GM23338 (cell line): ENCODE measurements around the gene IL24. TPM values are rescaled to one million over a fixed set of nuclear protein-coding genes. Genes with fewer than 3 reads are reported as not detected.

ENCODE experiments used
- ATAC-seq: fragments of 200-7000 bp; cut with Tn5 transposase; 3 replicates; pipeline ENCODE4 v1.9.1; 2020
- DNase-seq: peaks from one replicate; pipeline ENCODE4 v3.0.0-alpha.2; 2015; ENCODE audit warnings: low spot score
- H2AFZ ChIP-seq: fragments of 200-600 bp; sonication (generic); 2 replicates; pipeline ENCODE4 v1.8.0; 2016; ENCODE audit warnings: antibody characterized with exemption, mild to moderate bottlenecking, moderate library complexity
- H3F3A ChIP-seq: fragments of 200-600 bp; sonication (generic); replicated peaks from 2 replicates; pipeline ENCODE4 v1.8.0; 2017; ENCODE audit warnings: antibody characterized with exemption, mixed run types, low read depth
- H3K27ac ChIP-seq: fragments of 200-600 bp; sonication (generic); 2 replicates; pipeline ENCODE4 v1.6.1; 2016; ENCODE audit warnings: low read depth
- H3K27me3 ChIP-seq: fragments of 200-600 bp; sonication (generic); 2 replicates; pipeline ENCODE4 v1.8.0; 2016; ENCODE audit warnings: mild to moderate bottlenecking, mixed run types, moderate library complexity; ENCODE audit not compliant: insufficient read depth
- H3K36me3 ChIP-seq: fragments of 200-600 bp; sonication (generic); 2 replicates; pipeline ENCODE4 v1.8.0; 2016; ENCODE audit warnings: mild to moderate bottlenecking; ENCODE audit not compliant: insufficient read depth
- H3K4me1 ChIP-seq: fragments of 200-600 bp; sonication (generic); 2 replicates; pipeline ENCODE4 v1.8.0; 2016; ENCODE audit warnings: mild to moderate bottlenecking, moderate library complexity; ENCODE audit not compliant: insufficient read depth
- H3K4me2 ChIP-seq: fragments of 200-600 bp; sonication (generic); 2 replicates; pipeline ENCODE4 v1.7.1; 2017; ENCODE audit warnings: mixed run types
- H3K4me3 ChIP-seq: fragments of 200-600 bp; sonication (generic); 2 replicates; pipeline ENCODE4 v1.6.1; 2016; ENCODE audit warnings: mixed run types
- H3K79me2 ChIP-seq: fragments of 200-600 bp; sonication (generic); replicated peaks from 2 replicates; pipeline ENCODE4 v1.8.0; 2017; ENCODE audit warnings: mild to moderate bottlenecking; ENCODE audit not compliant: insufficient read depth
- H3K9me2 ChIP-seq: fragments of 200-600 bp; sonication (generic); 2 replicates; pipeline ENCODE4 v1.8.0; 2017; ENCODE audit not compliant: insufficient read depth
- H4K20me1 ChIP-seq: fragments of 200-600 bp; sonication (generic); replicated peaks from 2 replicates; pipeline ENCODE4 v1.8.0; 2017; ENCODE audit warnings: mild to moderate bottlenecking; ENCODE audit not compliant: insufficient read depth
- H3K27ac Mint-ChIP-seq: 2 replicates; pipeline ENCODE4 v1.8.0; 2020; ENCODE audit warnings: inconsistent platforms, mild to moderate bottlenecking, moderate library complexity, mixed read lengths
- H3K27me3 Mint-ChIP-seq: 3 replicates; pipeline ENCODE4 v1.8.0; 2022; ENCODE audit warnings: low read depth, mild to moderate bottlenecking, moderate library complexity, mixed read lengths, inconsistent platforms; ENCODE audit not compliant: insufficient read depth, poor library complexity
- H3K36me3 Mint-ChIP-seq: 3 replicates; pipeline ENCODE4 v1.8.0; 2021; ENCODE audit warnings: low read depth, mild to moderate bottlenecking, inconsistent platforms, moderate library complexity, mixed read lengths
- H3K4me1 Mint-ChIP-seq: 3 replicates; pipeline ENCODE4 v1.8.0; 2020; ENCODE audit warnings: mild to moderate bottlenecking, inconsistent platforms, mixed read lengths
- H3K4me3 Mint-ChIP-seq: 3 replicates; pipeline ENCODE4 v1.8.0; 2021; ENCODE audit warnings: moderate library complexity, mild to moderate bottlenecking, inconsistent platforms, mixed read lengths
- H3K9me3 Mint-ChIP-seq: 3 replicates; pipeline ENCODE4 v1.8.0; 2020; ENCODE audit warnings: moderate library complexity, mild to moderate bottlenecking, inconsistent platforms, mixed read lengths
- EZH2 ChIP-seq: fragments of 200-600 bp; sonication (generic); IDR thresholded peaks from one replicate; pipeline ENCODE4 v1.8.0; 2017; ENCODE audit warnings: antibody characterized with exemption, mild to moderate bottlenecking, low read depth; ENCODE audit not compliant: unreplicated experiment
- EZH2phosphoT487 ChIP-seq: fragments of 200-600 bp; sonication (generic); IDR thresholded peaks from one replicate; pipeline ENCODE4 v1.8.1; 2018; ENCODE audit warnings: antibody characterized with exemption; ENCODE audit not compliant: unreplicated experiment
- JUNB ChIP-seq: IDR thresholded peaks from one replicate; pipeline ENCODE4 v1.6.1; 2016; ENCODE audit warnings: antibody characterized with exemption; ENCODE audit not compliant: unreplicated experiment
- NANOG ChIP-seq: IDR thresholded peaks from 2 replicates; pipeline ENCODE4 v1.6.1; 2016; ENCODE audit warnings: antibody characterized with exemption, borderline replicate concordance
- POLR2AphosphoS5 ChIP-seq: IDR thresholded peaks from 2 replicates; pipeline ENCODE4 v1.6.1; 2016; ENCODE audit warnings: antibody characterized with exemption, low read depth
- REST ChIP-seq: IDR thresholded peaks from one replicate; pipeline ENCODE4 v1.6.1; 2018; ENCODE audit warnings: antibody characterized with exemption; ENCODE audit not compliant: unreplicated experiment
- ZNF114 ChIP-seq: fragments of 250-450 bp; sonication (Bioruptor Pico); IDR thresholded peaks from 2 replicates; pipeline ENCODE4 v1.5.0; 2020; ENCODE audit warnings: mild to moderate bottlenecking, moderate library complexity
- ZNF462 ChIP-seq: fragments of 250-450 bp; sonication (Bioruptor Pico); IDR thresholded peaks from 2 replicates; pipeline ENCODE4 v1.5.0; 2020; ENCODE audit warnings: mild to moderate bottlenecking, moderate library complexity
- polyA plus RNA-seq: library from polyadenylated mRNA; unstranded; fragments of >200 nt; fragmentation: Nextera tagmentation; extraction: Ambion mirVana; gene quantifications from 2 replicates; pipeline ENCODE4 v1.2.1, GENCODE V29; 2016
- total RNA-seq: library from RNA; depleted of rRNA; stranded (reverse); fragments of >200 nt; shearing (Covaris generic); gene quantifications from 2 replicates; pipeline ENCODE4 v1.2.3, GENCODE V29; 2014

Gene IL24
- total and polyA plus RNA-seq, 2 experiments from 2014 or later, result not detected

- TF ChIP-seq REST, result no peak
- no peak for TF ChIP-seq NANOG
Measured at GRCh38 chr1:206872139-206872538, 25.1 kb upstream of the IL24 start (continued).

- TF ChIP-seq ZNF114, result no peak
- DNase-seq (no peak), ATAC-seq (no peak)
- H3K27me3 Mint-ChIP-seq, result peaks cover 5% of the 10 kb centered on the region
- Histone ChIP-seq H3K4me3 (no peak overlapping the region), H2AFZ (peak overlapping the region; percentile 89; the same call in 1 of the 2 replicates), H3K4me1 (no peaks in the 10 kb centered on the region), H3K36me3 (0 out of 2 replicates have a peak, but pooled peaks cover 3% of the 10 kb centered on the region), H3K27ac (no peak overlapping the region), H3K27me3 (no peaks in the 10 kb centered on the region), H3K79me2 (no peaks in the 10 kb centered on the region), H3K9me2 (peaks cover 12% of the 10 kb centered on the region; the same call in 1 of the 2 replicates), H4K20me1 (no peaks in the 10 kb centered on the region), H3F3A (no peaks in the 10 kb centered on the region), H3K4me2 (no peak overlapping the region)
- peaks cover 8% of the 10 kb centered on the region; the same call in 1 of the 3 replicates for H3K36me3 Mint-ChIP-seq
- H3K4me1 Mint-ChIP-seq, result no peaks in the 10 kb centered on the region
- 0 out of 2 replicates have a peak overlapping the region, but pooled peaks have one; percentile 33 for H3K27ac Mint-ChIP-seq
- peaks cover 24% of the 10 kb centered on the region for H3K9me3 Mint-ChIP-seq
- H3K4me3 Mint-ChIP-seq, result no peak overlapping the region
Measured at GRCh38 chr1:206873603-206874188, 23.5 kb upstream of the IL24 start.

- no peak for DNase-seq
- Histone ChIP-seq H3K27me3 (no peaks in the 10 kb centered on the region), H3K4me3 (no peak overlapping the region), H4K20me1 (no peaks in the 10 kb centered on the region), H3K4me2 (no peak overlapping the region), H3K79me2 (no peaks in the 10 kb centered on the region), H2AFZ (no peak overlapping the region), H3F3A (no peaks in the 10 kb centered on the region), H3K4me1 (no peaks in the 10 kb centered on the region), H3K9me2 (peaks cover 12% of the 10 kb centered on the region; the same call in 1 of the 2 replicates), H3K36me3 (0 out of 2 replicates have a peak, but pooled peaks cover 5% of the 10 kb centered on the region), H3K27ac (no peak overlapping the region)
- Mint-ChIP-seq H3K4me3 (no peak overlapping the region), H3K36me3 (peaks cover 8% of the 10 kb centered on the region; the same call in 1 of the 3 replicates), H3K27ac (no peak overlapping the region), H3K4me1 (no peaks in the 10 kb centered on the region), H3K9me3 (peaks cover 31% of the 10 kb centered on the region), H3K27me3 (peaks cover 3% of the 10 kb centered on the region)
- no peak for ATAC-seq
- TF ChIP-seq POLR2AphosphoS5, result no peak
- TF ChIP-seq EZH2phosphoT487, result no peak
- no peak for TF ChIP-seq JUNB
- TF ChIP-seq EZH2, result no peak
- TF ChIP-seq NANOG, result no peak
- no peak for TF ChIP-seq ZNF462 (CRISPR knock-in tag)
- TF ChIP-seq ZNF114, result no peak
Measured at GRCh38 chr1:206875752-206876377, 21.4 kb upstream of the IL24 start.
